GM13977 (cell line): ENCODE measurements around the gene SLC9A9.

Experiments used
- DNase-seq: peaks from one replicate; pipeline ENCODE4 v3.0.0; 2012; ENCODE audit warnings: low spot score
- in situ Hi-C: fragments of 300-500 bp; cut with MboI; formaldehyde crosslinking; loops from one replicate; pipeline ENCODE4 v1.12.0; 2022; ENCODE audit warnings: low sequenced_read_pairs, low pct_unique_long_range_greater_than_20kb, mixed read lengths, inconsistent platforms; ENCODE audit not compliant: unreplicated experiment
- TF ChIP-seq, protein P1 (sequence below): IDR thresholded peaks from 2 replicates; pipeline ENCODE4 v1.5.1; 2012; ENCODE audit warnings: mild to moderate bottlenecking, control low read depth; ENCODE audit not compliant: insufficient read depth; ENCODE audit errors: extremely low read depth, missing control alignments

The SLC9A9 gene

DNA sequence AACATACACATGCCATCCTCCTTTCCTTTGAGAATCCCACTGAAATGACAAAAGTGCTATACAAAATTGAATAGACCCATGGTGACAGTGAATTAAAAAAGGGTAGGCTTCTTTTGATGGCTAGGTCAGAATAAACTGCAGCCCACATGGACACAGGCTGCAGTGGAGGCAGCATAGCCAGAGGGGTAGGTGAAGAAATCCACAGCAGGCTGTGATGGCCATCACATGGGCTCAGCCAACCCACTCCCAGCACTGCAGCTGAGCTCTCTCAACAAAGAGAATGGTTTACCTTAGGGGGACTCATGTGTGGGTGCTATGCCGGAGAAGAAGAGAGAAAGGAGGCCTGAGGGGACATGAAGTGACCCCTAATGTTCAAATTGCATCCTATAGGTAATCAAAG lies 397.6 kb downstream of the SLC9A9 start:
- TF ChIP-seq, protein P1, sequence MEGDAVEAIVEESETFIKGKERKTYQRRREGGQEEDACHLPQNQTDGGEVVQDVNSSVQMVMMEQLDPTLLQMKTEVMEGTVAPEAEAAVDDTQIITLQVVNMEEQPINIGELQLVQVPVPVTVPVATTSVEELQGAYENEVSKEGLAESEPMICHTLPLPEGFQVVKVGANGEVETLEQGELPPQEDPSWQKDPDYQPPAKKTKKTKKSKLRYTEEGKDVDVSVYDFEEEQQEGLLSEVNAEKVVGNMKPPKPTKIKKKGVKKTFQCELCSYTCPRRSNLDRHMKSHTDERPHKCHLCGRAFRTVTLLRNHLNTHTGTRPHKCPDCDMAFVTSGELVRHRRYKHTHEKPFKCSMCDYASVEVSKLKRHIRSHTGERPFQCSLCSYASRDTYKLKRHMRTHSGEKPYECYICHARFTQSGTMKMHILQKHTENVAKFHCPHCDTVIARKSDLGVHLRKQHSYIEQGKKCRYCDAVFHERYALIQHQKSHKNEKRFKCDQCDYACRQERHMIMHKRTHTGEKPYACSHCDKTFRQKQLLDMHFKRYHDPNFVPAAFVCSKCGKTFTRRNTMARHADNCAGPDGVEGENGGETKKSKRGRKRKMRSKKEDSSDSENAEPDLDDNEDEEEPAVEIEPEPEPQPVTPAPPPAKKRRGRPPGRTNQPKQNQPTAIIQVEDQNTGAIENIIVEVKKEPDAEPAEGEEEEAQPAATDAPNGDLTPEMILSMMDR = no peak
- in situ Hi-C loops = no loop called here

DNA sequence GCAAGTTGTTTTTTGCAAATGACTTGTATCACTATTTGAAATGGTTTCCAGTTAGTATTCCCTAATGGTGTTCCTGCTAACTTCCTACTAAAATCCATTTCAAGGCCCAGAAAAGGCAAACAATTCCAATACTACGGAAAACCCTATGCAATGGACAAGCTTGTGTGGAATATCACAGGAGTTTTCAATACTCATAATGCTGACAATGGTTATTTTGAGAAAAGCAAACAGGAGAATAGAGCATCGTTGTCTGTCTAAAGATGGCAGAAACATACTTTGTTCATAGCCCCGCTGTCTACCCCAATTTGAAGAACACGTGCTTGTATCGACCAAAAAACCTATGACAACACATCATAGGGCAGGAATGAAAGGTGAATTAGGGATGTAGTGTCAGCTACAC lies 400.8 kb downstream of the SLC9A9 start:
- in situ Hi-C loops = no loop called here
- TF ChIP-seq, protein P1 = no peak
- DNase-seq = no peak

More for the DNA sequence above, 397.6 kb downstream of the SLC9A9 start:
- DNase-seq = no peak

DNA sequence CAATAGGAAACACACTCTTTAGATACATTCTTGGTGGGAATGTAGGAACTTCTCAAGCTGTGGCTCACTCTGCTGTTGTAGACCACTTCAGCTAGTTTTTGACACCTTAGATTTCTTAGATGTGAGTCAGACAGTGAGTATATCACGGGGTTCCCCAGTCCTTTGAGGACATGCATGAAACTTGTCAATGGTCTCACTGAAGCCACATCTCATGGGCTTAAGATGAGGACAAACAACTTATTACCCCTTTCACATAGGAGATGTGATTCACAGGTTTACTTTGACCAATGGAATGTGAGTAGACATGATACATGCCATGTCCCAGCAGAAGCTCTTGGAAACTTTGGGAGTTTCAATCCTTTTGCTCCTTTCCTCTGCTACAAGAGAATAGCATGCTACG lies 403.1 kb downstream of the SLC9A9 start:
- peak; percentile 45 for DNase-seq
- TF ChIP-seq, protein P1 = no peak
- in situ Hi-C loops = no loop called here

DNA sequence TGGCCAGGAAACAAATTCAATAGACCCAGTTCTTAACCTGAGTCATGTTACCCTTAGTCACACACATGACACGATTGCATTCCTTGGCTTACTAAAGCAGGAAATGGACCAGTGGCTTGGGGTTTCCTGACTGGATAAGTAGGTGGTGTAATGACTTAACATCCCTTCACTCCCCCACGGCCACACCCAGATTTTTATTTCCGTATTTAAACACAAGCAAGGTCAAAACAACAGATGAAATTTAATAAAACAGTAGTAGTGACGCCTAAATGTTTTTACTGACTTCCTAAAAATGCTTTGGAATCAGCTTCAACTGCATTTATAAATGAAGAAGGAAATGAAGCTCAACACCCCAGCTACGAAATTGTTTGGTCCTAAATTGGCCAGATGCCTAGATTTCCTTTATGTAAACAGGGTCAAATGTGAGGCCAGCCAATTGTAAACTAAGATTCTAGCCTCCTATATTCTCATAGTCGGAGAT lies 404.4 kb downstream of the SLC9A9 start:
- no peak for DNase-seq
- in situ Hi-C loops = no loop called here

DNA sequence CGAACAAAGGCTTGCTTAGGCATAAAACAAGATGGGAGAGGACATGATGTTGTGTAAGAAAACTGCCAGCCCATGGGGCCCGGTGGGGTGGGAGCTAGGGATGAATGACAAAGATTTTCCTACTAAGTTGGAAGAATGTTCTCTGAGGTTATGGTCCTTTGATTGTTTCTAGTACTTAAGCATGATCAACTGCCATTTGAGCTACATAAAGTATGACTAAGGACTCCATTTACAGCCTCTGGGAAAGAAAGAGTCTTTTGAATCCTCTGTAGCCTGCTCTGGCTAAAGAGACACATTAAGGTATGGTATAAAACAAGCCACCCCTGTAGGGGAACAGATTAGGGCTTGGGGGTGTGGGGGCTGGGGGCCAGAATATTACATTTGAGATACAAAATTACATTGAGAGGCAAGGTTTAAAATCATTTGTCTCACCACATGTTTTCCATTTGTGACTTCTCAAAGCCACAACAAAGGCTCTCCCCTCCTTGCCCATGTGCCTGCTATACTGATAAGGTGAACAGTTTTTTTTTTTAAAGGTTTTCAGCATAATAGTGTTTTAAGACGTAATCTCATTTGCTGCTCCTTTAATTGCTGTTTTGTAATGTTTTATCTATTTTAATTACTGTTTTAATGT lies 405.3 kb downstream of the SLC9A9 start:
- TF ChIP-seq, protein P1 = no peak
- DNase-seq = no peak
- in situ Hi-C loops = no loop called here

More for the DNA sequence above, 404.4 kb downstream of the SLC9A9 start:
- TF ChIP-seq, protein P1 = no peak

DNA sequence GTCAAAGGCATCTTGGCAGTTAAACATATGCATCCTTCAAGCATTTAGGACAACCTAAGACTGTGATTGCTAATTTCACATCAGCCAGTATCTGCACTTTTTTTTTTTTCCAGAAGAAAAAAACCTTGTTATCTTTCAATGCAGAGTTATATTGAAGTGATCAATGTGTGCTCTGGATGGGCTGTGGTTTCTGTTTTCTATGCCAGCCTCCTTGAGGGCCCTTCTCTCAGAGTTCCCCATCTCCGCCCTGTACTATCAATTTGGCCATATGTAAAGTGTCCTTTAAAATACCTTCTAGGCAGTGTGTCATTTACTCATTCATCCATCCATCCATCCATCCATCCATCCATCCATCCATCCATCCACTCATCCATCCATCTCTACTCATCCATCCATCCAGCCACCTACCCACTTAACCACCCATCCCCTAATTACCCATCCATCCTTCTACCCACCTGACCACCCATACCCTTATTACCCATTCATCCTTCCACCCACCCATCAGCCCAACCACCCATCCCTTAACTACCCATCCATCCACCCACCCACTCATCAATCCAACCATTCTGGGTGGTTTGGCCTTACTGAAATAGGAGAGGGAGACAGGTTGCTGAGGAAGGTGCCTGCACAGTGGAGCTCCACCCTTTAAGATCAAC lies 406.6 kb downstream of the SLC9A9 start:
- in situ Hi-C loops = no loop called here
- no peak for DNase-seq
- TF ChIP-seq, protein P1 = no peak
